Tibial nerve (tissue), 4 donors: ENCODE measurements around the gene B3GNT4.

Source experiments
- EP300 ChIP-seq, 2 donors: sonication (generic); formaldehyde crosslinking; IDR thresholded peaks; one replicate each; pipeline ENCODE4 v1.6.1; 2017; ENCODE audit warnings: antibody characterized with exemption in 2 of 2, mild to moderate bottlenecking in 1 of 2
- POLR2A ChIP-seq, 2 donors: fragments of 450-650 bp; IDR thresholded peaks; one replicate each; pipeline ENCODE4 v1.6.1; 2017; ENCODE audit warnings: antibody characterized with exemption in 2 of 2, mild to moderate bottlenecking in 2 of 2, moderate library complexity in 2 of 2
- TF ChIP-seq, protein P1 (sequence below), 5 experiments: fragments of 200-600 bp in 3 of 5; fragments of 450-650 bp in 2 of 5; sonication (generic) in 3 of 5; IDR thresholded peaks; one replicate each; pipeline ENCODE4 v1.5.1; 2016 to 2019; ENCODE audit warnings: antibody characterized with exemption in 5 of 5, mild to moderate bottlenecking in 3 of 5, moderate library complexity in 2 of 5

DNA sequence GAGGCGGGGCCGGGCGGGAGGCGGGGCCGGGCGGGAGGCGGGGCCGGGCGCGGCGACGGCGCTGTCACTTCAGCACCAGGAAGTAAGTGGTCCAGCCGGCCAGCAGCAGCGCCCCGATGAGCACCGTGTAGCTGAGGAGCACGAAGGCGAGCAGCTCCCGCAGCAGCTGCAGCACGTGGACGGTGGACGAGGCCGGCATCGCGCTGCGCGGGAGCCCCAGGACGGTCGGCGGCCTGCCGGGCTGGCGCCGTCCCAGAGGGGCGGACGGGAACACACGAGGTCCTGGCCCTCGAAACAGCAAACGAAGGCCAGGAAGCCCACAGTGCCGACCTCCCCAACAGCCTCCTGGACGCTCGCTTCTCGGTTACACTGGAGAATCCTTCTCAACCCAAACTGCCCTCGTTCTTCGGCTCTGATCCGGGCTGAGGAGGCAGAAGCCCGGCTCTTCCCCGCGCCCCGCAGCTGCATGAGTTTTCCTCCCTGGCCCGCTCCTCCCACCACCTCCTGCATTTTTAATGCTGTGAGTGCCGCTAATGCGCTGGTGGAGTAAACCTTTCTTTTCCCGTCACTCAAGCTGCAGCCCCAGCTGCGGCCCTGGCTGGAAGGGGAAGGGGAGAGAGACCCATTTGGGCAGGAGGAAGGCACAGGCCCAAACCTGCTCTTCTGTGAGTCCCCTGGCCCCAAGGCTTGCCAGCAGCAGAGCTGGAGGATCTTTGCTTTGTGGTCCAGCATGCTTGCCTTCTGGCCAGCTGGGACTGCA lies 23.0 kb downstream of the B3GNT4 start:
- TF ChIP-seq, protein P1, sequence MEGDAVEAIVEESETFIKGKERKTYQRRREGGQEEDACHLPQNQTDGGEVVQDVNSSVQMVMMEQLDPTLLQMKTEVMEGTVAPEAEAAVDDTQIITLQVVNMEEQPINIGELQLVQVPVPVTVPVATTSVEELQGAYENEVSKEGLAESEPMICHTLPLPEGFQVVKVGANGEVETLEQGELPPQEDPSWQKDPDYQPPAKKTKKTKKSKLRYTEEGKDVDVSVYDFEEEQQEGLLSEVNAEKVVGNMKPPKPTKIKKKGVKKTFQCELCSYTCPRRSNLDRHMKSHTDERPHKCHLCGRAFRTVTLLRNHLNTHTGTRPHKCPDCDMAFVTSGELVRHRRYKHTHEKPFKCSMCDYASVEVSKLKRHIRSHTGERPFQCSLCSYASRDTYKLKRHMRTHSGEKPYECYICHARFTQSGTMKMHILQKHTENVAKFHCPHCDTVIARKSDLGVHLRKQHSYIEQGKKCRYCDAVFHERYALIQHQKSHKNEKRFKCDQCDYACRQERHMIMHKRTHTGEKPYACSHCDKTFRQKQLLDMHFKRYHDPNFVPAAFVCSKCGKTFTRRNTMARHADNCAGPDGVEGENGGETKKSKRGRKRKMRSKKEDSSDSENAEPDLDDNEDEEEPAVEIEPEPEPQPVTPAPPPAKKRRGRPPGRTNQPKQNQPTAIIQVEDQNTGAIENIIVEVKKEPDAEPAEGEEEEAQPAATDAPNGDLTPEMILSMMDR (IDR thresholded peaks at IDR 0.05) = no peak
- TF ChIP-seq POLR2A (IDR thresholded peaks at IDR 0.05) (no peak), EP300 (IDR thresholded peaks at IDR 0.05) (no peak)
